SU-DHL-6 (cell line): Measurements from ENCODE around the gene PTPRCAP.

ENCODE experiments used
- EZH2phosphoT487 ChIP-seq: fragments of 200-600 bp; sonication (generic), shearing (Covaris generic); conservative IDR thresholded peaks from 2 replicates; pipeline ENCODE4 v1.6.1; 2018; ENCODE audit warnings: mild to moderate bottlenecking, antibody characterized with exemption, low read length, moderate library complexity, mixed read lengths
- TF ChIP-seq, protein P1 (sequence below): fragments of 200-600 bp; sonication (generic); IDR thresholded peaks from one replicate; pipeline ENCODE4 v1.5.1; 2017; ENCODE audit warnings: antibody characterized with exemption, mild to moderate bottlenecking, low read length, moderate library complexity; ENCODE audit not compliant: insufficient read depth, poor library complexity, severe bottlenecking

GRCh38 chr11:67458266-67458665 lies 20.8 kb upstream of the PTPRCAP start:
- TF ChIP-seq EZH2phosphoT487: no peak
- TF ChIP-seq, protein P1, sequence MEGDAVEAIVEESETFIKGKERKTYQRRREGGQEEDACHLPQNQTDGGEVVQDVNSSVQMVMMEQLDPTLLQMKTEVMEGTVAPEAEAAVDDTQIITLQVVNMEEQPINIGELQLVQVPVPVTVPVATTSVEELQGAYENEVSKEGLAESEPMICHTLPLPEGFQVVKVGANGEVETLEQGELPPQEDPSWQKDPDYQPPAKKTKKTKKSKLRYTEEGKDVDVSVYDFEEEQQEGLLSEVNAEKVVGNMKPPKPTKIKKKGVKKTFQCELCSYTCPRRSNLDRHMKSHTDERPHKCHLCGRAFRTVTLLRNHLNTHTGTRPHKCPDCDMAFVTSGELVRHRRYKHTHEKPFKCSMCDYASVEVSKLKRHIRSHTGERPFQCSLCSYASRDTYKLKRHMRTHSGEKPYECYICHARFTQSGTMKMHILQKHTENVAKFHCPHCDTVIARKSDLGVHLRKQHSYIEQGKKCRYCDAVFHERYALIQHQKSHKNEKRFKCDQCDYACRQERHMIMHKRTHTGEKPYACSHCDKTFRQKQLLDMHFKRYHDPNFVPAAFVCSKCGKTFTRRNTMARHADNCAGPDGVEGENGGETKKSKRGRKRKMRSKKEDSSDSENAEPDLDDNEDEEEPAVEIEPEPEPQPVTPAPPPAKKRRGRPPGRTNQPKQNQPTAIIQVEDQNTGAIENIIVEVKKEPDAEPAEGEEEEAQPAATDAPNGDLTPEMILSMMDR: no peak
